B cell (primary cell): ENCODE measurements around the gene KRTAP4-11.
"Not testable (repeated sequence)": the region's sequence is repeated elsewhere in the genome, so short reads cannot be mapped to it uniquely, and the experiment has no call there.

Experiments used
- EZH2 ChIP-seq: IDR thresholded peaks from 2 replicates; pipeline ENCODE4 v1.6.1; 2012; ENCODE audit warnings: borderline replicate concordance, low read depth, mild to moderate bottlenecking, moderate library complexity, low read length; ENCODE audit not compliant: insufficient read depth, poor library complexity, severe bottlenecking
- TF ChIP-seq, protein P1 (sequence below): fragments of 200-600 bp; IDR thresholded peaks from one replicate; pipeline ENCODE4 v1.8.0; 2022; ENCODE audit warnings: antibody characterized with exemption, mild to moderate bottlenecking

DNA sequence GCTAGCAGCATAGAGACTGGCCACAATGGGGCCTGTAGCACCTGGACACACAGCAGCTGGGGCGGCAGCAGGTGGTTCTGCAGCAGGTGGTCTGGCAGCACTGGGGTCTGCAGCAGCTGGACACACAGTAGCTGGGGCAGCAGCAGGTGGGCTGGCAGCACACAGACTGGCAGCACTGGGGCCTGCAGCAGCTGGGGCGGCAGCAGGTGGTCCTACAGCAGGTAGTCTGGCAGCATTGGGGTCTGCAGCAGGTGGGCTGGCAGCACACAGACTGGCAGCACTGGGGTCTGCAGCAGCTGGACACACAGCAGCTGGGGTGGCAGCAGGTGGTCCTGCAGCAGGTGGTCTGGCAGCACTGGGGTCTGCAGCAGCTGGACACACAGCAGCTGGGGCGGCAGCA, 42.0 kb upstream of the KRTAP4-11 start:
- not testable (repeated sequence) for TF ChIP-seq EZH2
- TF ChIP-seq, protein P1, sequence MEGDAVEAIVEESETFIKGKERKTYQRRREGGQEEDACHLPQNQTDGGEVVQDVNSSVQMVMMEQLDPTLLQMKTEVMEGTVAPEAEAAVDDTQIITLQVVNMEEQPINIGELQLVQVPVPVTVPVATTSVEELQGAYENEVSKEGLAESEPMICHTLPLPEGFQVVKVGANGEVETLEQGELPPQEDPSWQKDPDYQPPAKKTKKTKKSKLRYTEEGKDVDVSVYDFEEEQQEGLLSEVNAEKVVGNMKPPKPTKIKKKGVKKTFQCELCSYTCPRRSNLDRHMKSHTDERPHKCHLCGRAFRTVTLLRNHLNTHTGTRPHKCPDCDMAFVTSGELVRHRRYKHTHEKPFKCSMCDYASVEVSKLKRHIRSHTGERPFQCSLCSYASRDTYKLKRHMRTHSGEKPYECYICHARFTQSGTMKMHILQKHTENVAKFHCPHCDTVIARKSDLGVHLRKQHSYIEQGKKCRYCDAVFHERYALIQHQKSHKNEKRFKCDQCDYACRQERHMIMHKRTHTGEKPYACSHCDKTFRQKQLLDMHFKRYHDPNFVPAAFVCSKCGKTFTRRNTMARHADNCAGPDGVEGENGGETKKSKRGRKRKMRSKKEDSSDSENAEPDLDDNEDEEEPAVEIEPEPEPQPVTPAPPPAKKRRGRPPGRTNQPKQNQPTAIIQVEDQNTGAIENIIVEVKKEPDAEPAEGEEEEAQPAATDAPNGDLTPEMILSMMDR: not testable (repeated sequence)
